Measurements from ENCODE around the gene AMOTL1. TPM values are rescaled to one million over a fixed set of nuclear protein-coding genes. Genes with fewer than 3 reads are reported as not detected.
A peak's percentile ranks its signal among the peaks of the same experiment; 100 is the strongest.

AMOTL1 gene
- polyA plus RNA-seq, 2 donors = 11.3 to 15.4 TPM

DNA sequence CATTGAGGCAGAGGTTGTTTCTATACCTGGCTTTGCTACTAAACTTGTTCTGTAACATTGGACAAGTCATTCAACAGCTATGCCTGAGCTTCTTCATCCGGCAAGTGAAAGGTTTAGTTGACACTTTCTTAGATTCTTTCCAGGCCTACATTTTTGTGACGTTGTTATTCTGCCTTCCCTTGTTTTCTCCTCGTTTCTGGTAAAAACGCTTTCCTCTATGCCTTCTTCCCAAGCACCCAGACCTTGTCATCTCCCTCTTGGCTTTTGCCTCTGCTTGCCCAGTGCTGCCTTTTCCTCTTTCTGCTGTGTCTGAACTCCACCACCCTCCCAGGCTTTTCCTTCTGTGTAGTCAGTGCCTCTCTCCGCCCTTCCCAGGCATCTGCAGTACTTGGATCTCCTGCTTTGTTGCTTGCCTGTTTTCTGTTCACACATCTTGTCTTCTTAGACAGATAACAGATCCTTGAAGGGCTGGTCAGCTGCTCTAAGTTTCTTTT is 1.4 kb upstream of the AMOTL1 start:
- H3K36me3 ChIP-seq (ENCODE audit: control insufficient read depth in 2 of 2, insufficient read depth in 2 of 2, low read length in 1 of 2) = no peaks in the 10 kb centered on the region
- no peak overlapping the region for H3K4me3 ChIP-seq (ENCODE audit: low read depth in 1 of 2, low read length in 2 of 2)
- H3K9me3 ChIP-seq (ENCODE audit: control insufficient read depth in 2 of 2, insufficient read depth in 1 of 2, low read depth in 1 of 2, low read length in 1 of 2) = no peaks in the 10 kb centered on the region
- H3K4me1 ChIP-seq (ENCODE audit: control insufficient read depth in 2 of 2, insufficient read depth in 2 of 2, low read length in 1 of 2) = peaks cover 0 to 2% of the 10 kb centered on the region in 2 donors
- 42 to 63% methylated on average over 5 of the region's 5 CpGs for WGBS, 2 donors
- peak overlapping the region; percentile 95 to 99 for H3K27ac ChIP-seq (ENCODE audit: low read depth in 2 of 2, low read length in 1 of 2)
- no peaks in the 10 kb centered on the region for H3K27me3 ChIP-seq (ENCODE audit: control insufficient read depth in 1 of 2, insufficient read depth in 2 of 2, low read length in 2 of 2)

DNA sequence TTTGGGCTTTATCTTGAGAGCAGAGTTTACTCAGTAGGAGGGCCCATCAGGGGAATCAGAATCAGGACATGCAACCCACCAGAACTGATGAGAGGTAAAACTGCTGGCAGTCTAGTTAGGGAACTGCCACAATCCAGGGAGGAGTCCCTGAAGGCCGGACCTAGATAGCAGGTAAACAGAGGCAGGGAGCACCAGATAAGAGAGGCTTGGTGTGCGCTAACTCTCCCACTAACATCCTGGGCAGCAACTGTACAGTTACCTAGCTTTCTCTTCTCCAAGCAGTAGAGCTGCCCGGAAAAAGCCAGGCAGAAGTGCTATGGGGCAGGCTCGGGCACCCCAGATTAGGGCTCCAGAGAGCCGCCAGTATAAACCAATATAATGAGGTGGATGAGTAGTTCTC is 865 bp upstream of the AMOTL1 start:
- H3K9me3 ChIP-seq (ENCODE audit: control insufficient read depth in 2 of 2, insufficient read depth in 1 of 2, low read depth in 1 of 2, low read length in 1 of 2) = no peaks in the 10 kb centered on the region
- peak overlapping the region in 1 of 2 donors; percentile 100 for H3K4me3 ChIP-seq (ENCODE audit: low read depth in 1 of 2, low read length in 2 of 2)
- peaks cover 0 to 2% of the 10 kb centered on the region in 2 donors for H3K4me1 ChIP-seq (ENCODE audit: control insufficient read depth in 2 of 2, insufficient read depth in 2 of 2, low read length in 1 of 2)
- no peaks in the 10 kb centered on the region for H3K27me3 ChIP-seq (ENCODE audit: control insufficient read depth in 1 of 2, insufficient read depth in 2 of 2, low read length in 2 of 2)
- no peaks in the 10 kb centered on the region for H3K36me3 ChIP-seq (ENCODE audit: control insufficient read depth in 2 of 2, insufficient read depth in 2 of 2, low read length in 1 of 2)
- 54% methylated on average over 5 of the region's 5 CpGs for WGBS, 2 donors
- peak overlapping the region; percentile 95 to 99 for H3K27ac ChIP-seq (ENCODE audit: low read depth in 2 of 2, low read length in 1 of 2)

DNA sequence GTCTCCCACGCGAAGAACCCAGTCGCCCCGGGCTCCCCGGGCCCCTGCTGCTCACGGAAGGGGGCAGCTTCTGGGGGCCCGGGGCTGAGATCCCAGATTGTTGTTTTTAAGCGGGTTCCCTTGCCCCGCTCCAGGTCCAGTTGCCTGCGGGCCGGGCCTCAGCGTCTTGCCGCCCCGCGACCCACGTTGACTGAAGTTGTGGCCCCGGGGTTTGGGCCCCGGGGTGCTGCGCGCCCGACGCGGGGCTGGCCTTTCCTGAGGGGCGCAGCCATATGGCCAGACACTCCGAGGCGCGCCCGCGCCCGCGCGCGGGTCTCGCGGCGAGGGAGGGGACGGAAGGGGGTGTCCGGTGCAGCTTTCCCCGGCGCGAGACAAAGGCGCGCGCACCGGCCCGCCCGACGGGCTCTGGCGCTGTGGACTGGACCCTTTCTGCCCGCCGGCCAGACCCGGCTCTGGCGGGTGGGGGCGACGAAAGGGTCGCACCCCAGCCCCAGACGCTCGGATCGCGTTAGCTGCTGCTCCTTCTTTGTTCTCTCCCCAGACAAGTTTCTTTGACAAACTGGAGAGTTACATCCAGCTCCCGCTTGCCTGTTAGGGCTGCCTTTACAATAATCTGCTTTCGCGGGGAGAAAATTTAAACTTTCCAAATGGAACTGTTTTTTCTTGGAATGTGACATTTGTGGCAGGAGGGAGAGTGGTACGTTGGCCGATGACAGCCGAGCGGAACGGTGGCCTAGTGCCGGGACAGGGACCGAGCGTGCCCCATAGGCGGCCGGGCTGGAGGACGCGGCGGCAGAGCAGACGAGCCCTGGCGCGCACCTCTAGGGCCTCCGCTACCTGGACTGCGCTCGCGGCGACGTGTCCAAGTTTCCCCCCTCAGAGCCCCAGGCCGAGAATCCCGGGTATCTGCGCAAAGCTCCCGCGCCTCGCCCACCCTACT is 716 bp downstream of the AMOTL1 start:
- Histone ChIP-seq H3K36me3 (ENCODE audit: control insufficient read depth in 2 of 2, insufficient read depth in 2 of 2, low read length in 1 of 2) (no peaks in the 10 kb centered on the region), H3K27ac (ENCODE audit: low read depth in 2 of 2, low read length in 1 of 2) (peak overlapping the region; percentile 95 to 99), H3K4me3 (ENCODE audit: low read depth in 1 of 2, low read length in 2 of 2) (peak overlapping the region; percentile 73 to 100), H3K27me3 (ENCODE audit: control insufficient read depth in 1 of 2, insufficient read depth in 2 of 2, low read length in 2 of 2) (no peaks in the 10 kb centered on the region), H3K4me1 (ENCODE audit: control insufficient read depth in 2 of 2, insufficient read depth in 2 of 2, low read length in 1 of 2) (peaks cover 0 to 2% of the 10 kb centered on the region in 2 donors), H3K9me3 (ENCODE audit: control insufficient read depth in 2 of 2, insufficient read depth in 1 of 2, low read depth in 1 of 2, low read length in 1 of 2) (no peaks in the 10 kb centered on the region)
- WGBS, 2 donors = 1% methylated on average over 81 to 91 of the region's 91 CpGs

DNA sequence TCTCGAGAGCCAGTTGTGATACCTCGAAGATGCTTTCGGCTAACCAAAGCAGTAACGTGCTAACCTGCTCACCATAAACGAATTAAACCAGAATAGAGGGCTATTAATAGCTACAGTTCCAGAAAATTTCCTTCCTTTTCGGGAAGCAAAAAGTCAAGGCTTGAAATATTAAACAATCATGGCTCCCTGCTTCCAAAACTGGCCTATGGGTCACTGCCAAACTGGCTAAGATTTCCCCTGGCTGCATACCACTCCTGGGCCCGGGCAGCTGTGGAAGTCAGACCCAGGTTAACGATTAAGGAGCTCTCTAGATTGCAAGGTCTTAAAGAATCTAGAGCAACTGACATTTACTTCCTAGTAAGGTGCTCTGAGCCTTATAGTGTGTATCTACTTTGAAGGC is 1.7 kb downstream of the AMOTL1 start:
- Histone ChIP-seq H3K27ac (ENCODE audit: low read depth in 2 of 2, low read length in 1 of 2) (peak overlapping the region; percentile 95 to 99), H3K9me3 (ENCODE audit: control insufficient read depth in 2 of 2, insufficient read depth in 1 of 2, low read depth in 1 of 2, low read length in 1 of 2) (no peaks in the 10 kb centered on the region), H3K4me1 (ENCODE audit: control insufficient read depth in 2 of 2, insufficient read depth in 2 of 2, low read length in 1 of 2) (peaks cover 0 to 2% of the 10 kb centered on the region in 2 donors), H3K4me3 (ENCODE audit: low read depth in 1 of 2, low read length in 2 of 2) (peak overlapping the region; percentile 73 to 100), H3K27me3 (ENCODE audit: control insufficient read depth in 1 of 2, insufficient read depth in 2 of 2, low read length in 2 of 2) (no peaks in the 10 kb centered on the region), H3K36me3 (ENCODE audit: control insufficient read depth in 2 of 2, insufficient read depth in 2 of 2, low read length in 1 of 2) (no peaks in the 10 kb centered on the region)
- WGBS, 2 donors = 17 to 18% methylated on average over 8 of the region's 8 CpGs

DNA sequence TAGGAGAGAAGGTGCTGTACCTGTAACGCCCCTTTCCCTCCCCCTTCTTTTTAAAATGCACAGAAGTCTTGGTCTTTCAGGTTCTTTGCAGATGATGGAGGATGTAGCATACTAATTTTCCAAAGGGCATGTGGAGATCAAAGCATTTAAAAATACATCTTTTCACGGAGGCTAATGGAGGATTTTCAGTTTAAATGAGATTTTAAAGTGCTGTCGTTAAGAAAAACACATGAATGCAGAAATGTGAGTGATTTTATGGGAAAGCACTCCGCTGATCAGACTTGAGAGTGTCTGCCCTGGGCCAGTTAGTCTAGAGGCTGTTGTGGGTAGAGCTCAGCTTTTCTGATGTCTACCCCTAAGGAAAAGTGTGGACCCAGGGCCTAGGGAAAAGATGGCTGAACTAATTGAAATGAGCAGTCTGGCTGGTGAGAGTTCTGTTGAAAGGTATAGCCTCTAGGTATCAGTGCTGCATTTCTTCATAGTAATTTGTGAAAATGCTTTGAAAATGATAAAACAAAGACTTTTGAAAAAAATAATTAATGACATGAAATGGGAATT is 2.5 kb downstream of the AMOTL1 start:
- Histone ChIP-seq H3K4me1 (ENCODE audit: control insufficient read depth in 2 of 2, insufficient read depth in 2 of 2, low read length in 1 of 2) (peaks cover 0 to 2% of the 10 kb centered on the region in 2 donors), H3K36me3 (ENCODE audit: control insufficient read depth in 2 of 2, insufficient read depth in 2 of 2, low read length in 1 of 2) (no peaks in the 10 kb centered on the region), H3K27ac (ENCODE audit: low read depth in 2 of 2, low read length in 1 of 2) (peak overlapping the region in 1 of 2 donors; percentile 24), H3K9me3 (ENCODE audit: control insufficient read depth in 2 of 2, insufficient read depth in 1 of 2, low read depth in 1 of 2, low read length in 1 of 2) (no peaks in the 10 kb centered on the region), H3K4me3 (ENCODE audit: low read depth in 1 of 2, low read length in 2 of 2) (peak overlapping the region in 1 of 2 donors; percentile 100), H3K27me3 (ENCODE audit: control insufficient read depth in 1 of 2, insufficient read depth in 2 of 2, low read length in 2 of 2) (no peaks in the 10 kb centered on the region)
- WGBS, 2 donors = 57 to 69% methylated on average over 4 of the region's 4 CpGs

DNA sequence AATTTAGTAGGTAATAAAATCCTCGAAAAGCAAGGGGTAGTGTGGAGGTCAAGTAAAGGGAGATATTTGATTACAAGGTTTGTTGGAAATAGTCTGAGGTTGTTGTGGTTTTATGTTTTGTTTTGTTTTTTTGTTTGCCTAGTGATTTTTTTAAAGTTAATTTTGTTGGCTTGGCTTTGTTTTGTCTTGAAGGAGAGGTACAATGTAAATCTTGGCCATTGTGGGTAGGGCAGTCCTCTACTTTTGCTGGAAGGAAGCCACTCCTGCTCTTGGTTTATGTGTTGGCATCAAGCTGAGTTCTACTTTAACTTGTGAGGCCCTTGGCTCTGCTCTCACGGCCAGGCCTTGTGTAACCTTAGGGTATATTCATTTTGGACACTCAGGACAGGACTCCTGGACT is 3.2 kb downstream of the AMOTL1 start:
- H3K9me3 ChIP-seq (ENCODE audit: control insufficient read depth in 2 of 2, insufficient read depth in 1 of 2, low read depth in 1 of 2, low read length in 1 of 2) = no peaks in the 10 kb centered on the region
- no peaks in the 10 kb centered on the region for H3K36me3 ChIP-seq (ENCODE audit: control insufficient read depth in 2 of 2, insufficient read depth in 2 of 2, low read length in 1 of 2)
- H3K4me1 ChIP-seq (ENCODE audit: control insufficient read depth in 2 of 2, insufficient read depth in 2 of 2, low read length in 1 of 2) = peaks cover 0 to 9% of the 10 kb centered on the region in 2 donors
- H3K4me3 ChIP-seq (ENCODE audit: low read depth in 1 of 2, low read length in 2 of 2) = no peak overlapping the region
- peak overlapping the region; percentile 21 to 65 for H3K27ac ChIP-seq (ENCODE audit: low read depth in 2 of 2, low read length in 1 of 2)
- H3K27me3 ChIP-seq (ENCODE audit: control insufficient read depth in 1 of 2, insufficient read depth in 2 of 2, low read length in 2 of 2) = no peaks in the 10 kb centered on the region
- 32 to 42% methylated on average over 2 of the region's 2 CpGs for WGBS, 2 donors

DNA sequence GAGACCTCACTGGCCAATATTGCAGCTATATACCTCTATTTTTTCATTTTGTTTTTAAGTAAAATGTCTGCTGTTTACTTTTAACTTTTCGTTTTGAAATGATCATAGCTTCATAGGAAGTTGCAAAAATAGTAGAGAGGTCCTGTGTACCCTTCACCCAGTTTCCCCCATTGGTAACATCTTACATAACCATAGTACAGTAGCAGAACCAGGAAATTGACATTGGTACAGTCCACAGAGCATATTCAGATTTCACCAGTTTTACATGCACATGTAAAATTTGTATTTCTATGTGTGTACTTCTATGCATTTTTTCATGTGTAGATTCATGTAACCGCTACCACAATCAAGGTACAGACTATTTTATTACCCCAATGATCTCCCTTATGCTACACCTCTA is 3.8 kb downstream of the AMOTL1 start:
- no peaks in the 10 kb centered on the region for H3K9me3 ChIP-seq (ENCODE audit: control insufficient read depth in 2 of 2, insufficient read depth in 1 of 2, low read depth in 1 of 2, low read length in 1 of 2)
- H3K36me3 ChIP-seq (ENCODE audit: control insufficient read depth in 2 of 2, insufficient read depth in 2 of 2, low read length in 1 of 2) = no peaks in the 10 kb centered on the region
- 78 to 87% methylated on average over 2 of the region's 2 CpGs for WGBS, 2 donors
- no peaks in the 10 kb centered on the region for H3K27me3 ChIP-seq (ENCODE audit: control insufficient read depth in 1 of 2, insufficient read depth in 2 of 2, low read length in 2 of 2)
- H3K27ac ChIP-seq (ENCODE audit: low read depth in 2 of 2, low read length in 1 of 2) = no peak overlapping the region
- H3K4me1 ChIP-seq (ENCODE audit: control insufficient read depth in 2 of 2, insufficient read depth in 2 of 2, low read length in 1 of 2) = peaks cover 0 to 11% of the 10 kb centered on the region in 2 donors
- no peak overlapping the region for H3K4me3 ChIP-seq (ENCODE audit: low read depth in 1 of 2, low read length in 2 of 2)

DNA sequence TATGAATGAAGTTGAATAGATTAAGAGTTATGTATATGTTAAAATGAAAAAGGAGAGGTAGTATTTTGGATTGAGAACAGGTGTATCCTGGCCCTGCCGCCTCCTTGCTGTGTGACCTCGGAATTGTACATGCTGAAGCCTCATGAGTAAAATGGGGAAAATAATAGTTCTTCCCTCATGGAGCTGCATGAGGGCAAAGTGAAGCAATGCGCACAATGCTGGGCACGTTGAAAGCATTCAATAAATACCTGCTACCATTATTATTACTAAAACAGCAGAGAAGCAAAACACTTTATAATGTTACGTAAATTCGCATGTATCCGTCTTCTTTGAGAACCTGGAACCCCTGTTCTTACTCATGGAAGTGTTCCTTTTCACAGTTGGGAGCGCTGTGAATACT is 5.7 kb downstream of the AMOTL1 start:
- Histone ChIP-seq H3K36me3 (ENCODE audit: control insufficient read depth in 2 of 2, insufficient read depth in 2 of 2, low read length in 1 of 2) (no peaks in the 10 kb centered on the region), H3K27ac (ENCODE audit: low read depth in 2 of 2, low read length in 1 of 2) (no peak overlapping the region), H3K9me3 (ENCODE audit: control insufficient read depth in 2 of 2, insufficient read depth in 1 of 2, low read depth in 1 of 2, low read length in 1 of 2) (no peaks in the 10 kb centered on the region), H3K27me3 (ENCODE audit: control insufficient read depth in 1 of 2, insufficient read depth in 2 of 2, low read length in 2 of 2) (no peaks in the 10 kb centered on the region), H3K4me3 (ENCODE audit: low read depth in 1 of 2, low read length in 2 of 2) (no peak overlapping the region), H3K4me1 (ENCODE audit: control insufficient read depth in 2 of 2, insufficient read depth in 2 of 2, low read length in 1 of 2) (peaks cover 0 to 11% of the 10 kb centered on the region in 2 donors)
- 88 to 91% methylated on average over 8 of the region's 8 CpGs for WGBS, 2 donors

DNA sequence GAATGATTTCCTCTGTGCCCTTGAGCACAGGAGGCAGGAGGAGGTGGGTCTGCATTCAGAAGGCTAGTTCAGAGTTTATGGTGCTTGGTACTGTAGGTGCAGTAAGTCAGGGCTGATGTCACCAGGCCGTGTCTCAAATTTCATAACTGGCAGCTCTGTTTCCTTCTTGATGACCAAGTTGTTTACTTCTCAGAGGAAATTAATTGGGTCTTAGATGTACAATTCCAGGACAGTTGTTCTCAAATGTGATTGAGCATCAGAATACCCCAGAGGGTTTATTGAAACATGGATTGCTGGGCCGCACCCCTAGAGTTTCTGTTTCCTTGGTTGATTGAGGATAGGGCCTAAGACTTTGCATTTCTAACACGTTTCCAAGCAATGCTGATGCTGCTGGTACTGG is 6.2 kb downstream of the AMOTL1 start:
- H3K4me3 ChIP-seq (ENCODE audit: low read depth in 1 of 2, low read length in 2 of 2) = no peak overlapping the region
- no peaks in the 10 kb centered on the region for H3K9me3 ChIP-seq (ENCODE audit: control insufficient read depth in 2 of 2, insufficient read depth in 1 of 2, low read depth in 1 of 2, low read length in 1 of 2)
- WGBS, 2 donors = 65 to 68% methylated on average over 3 of the region's 3 CpGs
- H3K36me3 ChIP-seq (ENCODE audit: control insufficient read depth in 2 of 2, insufficient read depth in 2 of 2, low read length in 1 of 2) = no peaks in the 10 kb centered on the region
- H3K4me1 ChIP-seq (ENCODE audit: control insufficient read depth in 2 of 2, insufficient read depth in 2 of 2, low read length in 1 of 2) = peaks cover 0 to 11% of the 10 kb centered on the region in 2 donors
- no peaks in the 10 kb centered on the region for H3K27me3 ChIP-seq (ENCODE audit: control insufficient read depth in 1 of 2, insufficient read depth in 2 of 2, low read length in 2 of 2)
- peak overlapping the region in 1 of 2 donors; percentile 30 for H3K27ac ChIP-seq (ENCODE audit: low read depth in 2 of 2, low read length in 1 of 2)
